OCI-LY3 (cell line): ENCODE results near the gene WNT7B.

ENCODE experiments used
- H2AFZ ChIP-seq: fragments of 200-600, 300-600 bp; shearing (Covaris generic); 2 replicates; pipeline ENCODE4 v1.6.0; 2014; ENCODE audit warnings: antibody characterized with exemption, low read depth, low read length
- H3K27ac ChIP-seq: fragments of 200-600, 300-600 bp; sonication (generic); 2 replicates; pipeline ENCODE4 v1.5.1; 2014; ENCODE audit warnings: mild to moderate bottlenecking, low read length, moderate library complexity, mixed read lengths
- H3K27me3 ChIP-seq: fragments of 200-600, 300-600 bp; sonication (generic); 2 replicates; pipeline ENCODE4 v1.6.1; 2014; ENCODE audit warnings: low read depth, low read length, mixed read lengths
- H3K36me3 ChIP-seq: fragments of 200-600, 300-600 bp; sonication (generic); replicated peaks from 2 replicates; pipeline ENCODE3; 2014; ENCODE audit warnings: low read depth, low read length, mixed read lengths
- H3K4me1 ChIP-seq: fragments of 300-600, 200-600 bp; sonication (generic); 2 replicates; pipeline ENCODE4 v1.6.1; 2014; ENCODE audit warnings: low read length, mixed read lengths
- H3K4me2 ChIP-seq: fragments of 200-600, 300-600 bp; sonication (generic); 2 replicates; pipeline ENCODE4 v1.6.1; 2014; ENCODE audit warnings: low read length, mixed read lengths
- H3K4me3 ChIP-seq: fragments of 300-600, 200-600 bp; sonication (generic); 2 replicates; pipeline ENCODE4 v1.5.1; 2014; ENCODE audit warnings: antibody characterized with exemption, mild to moderate bottlenecking, low read length, moderate library complexity
- H3K79me2 ChIP-seq: fragments of 300-600, 200-600 bp; shearing (Covaris generic); 2 replicates; pipeline ENCODE4 v1.6.1; 2014; ENCODE audit warnings: mild to moderate bottlenecking, low read length, mixed read lengths
- H3K9ac ChIP-seq: fragments of 300-600, 200-600 bp; shearing (Covaris generic); 2 replicates; pipeline ENCODE4 v1.6.0; 2014; ENCODE audit warnings: mild to moderate bottlenecking, low read length, moderate library complexity
- H3K9me3 ChIP-seq: fragments of 200-600, 300-600 bp; shearing (Covaris generic); 2 replicates; pipeline ENCODE4 v1.6.1; 2014; ENCODE audit warnings: low read length, mixed read lengths; ENCODE audit not compliant: insufficient read depth
- H4K20me1 ChIP-seq: fragments of 200-600, 300-600 bp; sonication (generic); 2 replicates; pipeline ENCODE4 v1.6.1; 2016; ENCODE audit warnings: low read length, mixed read lengths; ENCODE audit not compliant: insufficient read depth
- CTCF ChIP-seq: fragments of 200-600, 300-600 bp; sonication (generic); IDR thresholded peaks from 2 replicates; pipeline ENCODE4 v1.5.1; 2014; ENCODE audit warnings: antibody characterized with exemption, low read length, low read depth
- EZH2phosphoT487 ChIP-seq: fragments of 200-600 bp; shearing (Covaris generic); IDR thresholded peaks from 2 replicates; pipeline ENCODE4 v1.6.1; 2018; ENCODE audit warnings: antibody characterized with exemption, mixed run types, low read depth

WNT7B gene

GRCh38 chr22:45907378-45907777 lies 69.6 kb downstream of the WNT7B start:
- no peaks in the 10 kb centered on the region for H4K20me1 ChIP-seq
- no peak for TF ChIP-seq EZH2phosphoT487
- TF ChIP-seq CTCF, result no peak
- H3K9ac ChIP-seq, result no peak overlapping the region
- H3K27ac ChIP-seq, result no peak overlapping the region
- no peaks in the 10 kb centered on the region for H3K4me1 ChIP-seq
- no peak overlapping the region for H3K4me3 ChIP-seq
- no peaks in the 10 kb centered on the region for H3K36me3 ChIP-seq
- H3K79me2 ChIP-seq, result no peaks in the 10 kb centered on the region
- no peak overlapping the region for H2AFZ ChIP-seq
- H3K4me2 ChIP-seq, result no peak overlapping the region
- no peaks in the 10 kb centered on the region; the same call in 1 of the 2 replicates for H3K27me3 ChIP-seq
- H3K9me3 ChIP-seq, result no peaks in the 10 kb centered on the region

- Histone ChIP-seq H3K9me3 (no peaks in the 10 kb centered on the region), H2AFZ (no peak overlapping the region), H3K27me3 (no peaks in the 10 kb centered on the region; the same call in 1 of the 2 replicates), H3K36me3 (no peaks in the 10 kb centered on the region), H3K4me1 (no peaks in the 10 kb centered on the region), H3K4me2 (no peak overlapping the region), H4K20me1 (no peaks in the 10 kb centered on the region), H3K9ac (no peak overlapping the region), H3K27ac (no peak overlapping the region), H3K4me3 (no peak overlapping the region), H3K79me2 (no peaks in the 10 kb centered on the region)
- TF ChIP-seq CTCF (no peak), EZH2phosphoT487 (no peak)
These were observed 70.0 kb downstream of the WNT7B start for GRCh38 chr22:45906946-45907345.

- TF ChIP-seq EZH2phosphoT487, result no peak
- no peak for TF ChIP-seq CTCF
- H3K27me3 ChIP-seq, result no peaks in the 10 kb centered on the region; the same call in 1 of the 2 replicates
- no peaks in the 10 kb centered on the region for H3K4me1 ChIP-seq
- no peaks in the 10 kb centered on the region for H3K9me3 ChIP-seq
- H3K4me3 ChIP-seq, result no peak overlapping the region
- no peak overlapping the region for H2AFZ ChIP-seq
- H3K9ac ChIP-seq, result no peak overlapping the region
- H3K36me3 ChIP-seq, result no peaks in the 10 kb centered on the region
- H3K79me2 ChIP-seq, result no peaks in the 10 kb centered on the region
- no peak overlapping the region for H3K27ac ChIP-seq
- H3K4me2 ChIP-seq, result no peak overlapping the region
- H4K20me1 ChIP-seq, result no peaks in the 10 kb centered on the region
These were observed 70.8 kb downstream of the WNT7B start for GRCh38 chr22:45905924-45906865.

- no peak overlapping the region for H3K4me2 ChIP-seq
- H3K27ac ChIP-seq, result no peak overlapping the region
- TF ChIP-seq EZH2phosphoT487 (no peak), CTCF (no peak)
- H3K79me2 ChIP-seq, result no peaks in the 10 kb centered on the region
- H3K9me3 ChIP-seq, result no peaks in the 10 kb centered on the region
- no peaks in the 10 kb centered on the region for H4K20me1 ChIP-seq
- H2AFZ ChIP-seq, result no peak overlapping the region
- no peaks in the 10 kb centered on the region for H3K36me3 ChIP-seq
- H3K27me3 ChIP-seq, result peaks cover 2% of the 10 kb centered on the region; the same call in 1 of the 2 replicates
- H3K9ac ChIP-seq, result no peak overlapping the region
- no peak overlapping the region for H3K4me3 ChIP-seq
- H3K4me1 ChIP-seq, result no peaks in the 10 kb centered on the region
These were observed 71.5 kb downstream of the WNT7B start for GRCh38 chr22:45905326-45905923.
